HepG2 (cell line): ENCODE data around the gene PARD3. TPM values are rescaled to one million over a fixed set of nuclear protein-coding genes. Genes with fewer than 3 reads are reported as not detected.

Experiments
- ATAC-seq: fragments of 200-7000 bp; cut with Tn5 transposase; 3 replicates; pipeline ENCODE4 v1.9.1; 2020; ENCODE audit warnings: mild to moderate bottlenecking, moderate library complexity
- BruUV-seq: library from RNA; stranded (reverse); fragments of 400-500 nt; replicated peaks from 2 replicates; lab custom pipeline; 2021; lab: Mats Ljungman, UMichigan
- CTCF ChIA-PET: fragments of 300-600 bp; formaldehyde crosslinking; extraction: SDS; loops from one replicate; lab custom pipeline; 2021; ENCODE audit warnings: low total read pairs, inconsistent platforms, low intra/inter-chr PET ratio; lab: Yijun Ruan, JAX
- POLR2A ChIA-PET: fragments of 350-600 bp; sonication (Branson Sonifier 250); formaldehyde crosslinking; loops from one replicate; lab custom pipeline; 2020; ENCODE audit warnings: antibody characterized with exemption, inconsistent platforms; lab: Yijun Ruan, JAX
- DNase-seq: peaks from one replicate; pipeline ENCODE4 v3.0.0-alpha.2; 2015; ENCODE audit warnings: low spot score
- FAIRE-seq: peaks from 3 replicates; lab custom pipeline; 2011; peaks lifted over from hg19 to GRCh38; lab: Jason Lieb, UNC
- H2AFZ ChIP-seq: one replicate; pipeline ENCODE4 v1.6.1; 2011; ENCODE audit warnings: low read length, inconsistent platforms
- H3K27ac ChIP-seq: fragments of 300-600 bp; 3 replicates; pipeline ENCODE4 v1.8.0; 2011; ENCODE audit warnings: mixed run types, mild to moderate bottlenecking, mixed read lengths, low read length, inconsistent platforms; ENCODE audit not compliant: insufficient read depth; ENCODE audit errors: extremely low read length
- H3K27me3 ChIP-seq, 2 experiments: fragments of 200-600 bp in 1 of 2; 2 replicates in 1 of 2; 3 replicates in 1 of 2; pipeline versions ENCODE4 v1.6.0 to v1.8.0; 2011; ENCODE audit warnings: low read length in 2 of 2, mild to moderate bottlenecking in 2 of 2, moderate library complexity in 2 of 2, inconsistent platforms in 1 of 2; ENCODE audit not compliant: insufficient read depth in 2 of 2, control insufficient read depth in 1 of 2
- H3K36me3 ChIP-seq, 2 experiments: fragments of 200-600 bp in 1 of 2; replicated peaks in 1 of 2; 2 replicates in 1 of 2; 3 replicates in 1 of 2; pipeline versions ENCODE4 v1.5.1 to v1.8.0; 2011; ENCODE audit warnings: low read length in 2 of 2, inconsistent platforms in 1 of 2; ENCODE audit not compliant: insufficient read depth in 2 of 2, control insufficient read depth in 1 of 2
- H3K4me1 ChIP-seq: 2 replicates; pipeline ENCODE4 v1.5.1; 2012; ENCODE audit warnings: low read length, inconsistent platforms; ENCODE audit not compliant: insufficient read depth
- H3K4me2 ChIP-seq: 2 replicates; pipeline ENCODE4 v1.6.0; 2011; ENCODE audit warnings: low read depth, low read length, inconsistent platforms
- H3K4me3 ChIP-seq, 3 experiments: fragments of 200-600 bp in 1 of 3; sonication (generic), shearing (Covaris generic) in 1 of 3; replicated peaks in 1 of 3; 2 replicates each; pipeline ENCODE4 v1.5.1; 2011 to 2016; ENCODE audit warnings: low read length in 3 of 3, inconsistent platforms in 2 of 3, low read depth in 2 of 3, mild to moderate bottlenecking in 2 of 3, control low read depth in 1 of 3, mixed read lengths in 1 of 3; ENCODE audit not compliant: insufficient read depth in 1 of 3
- H3K79me2 ChIP-seq: one replicate; pipeline ENCODE4 v1.6.1; 2011; ENCODE audit warnings: low read length, inconsistent platforms; ENCODE audit not compliant: insufficient read depth
- H3K9ac ChIP-seq: 2 replicates; pipeline ENCODE4 v1.6.0; 2011; ENCODE audit warnings: mild to moderate bottlenecking, low read depth, low read length, inconsistent platforms; ENCODE audit not compliant: insufficient read depth
- H3K9me3 ChIP-seq: 2 replicates; pipeline ENCODE4 v1.5.1; 2012; ENCODE audit warnings: mild to moderate bottlenecking, low read length
- H4K20me1 ChIP-seq: 2 replicates; pipeline ENCODE4 v1.6.0; 2011; ENCODE audit warnings: inconsistent platforms, mild to moderate bottlenecking, low read length, moderate library complexity; ENCODE audit not compliant: insufficient read depth
- BRD4 ChIP-seq: sonication (generic); formaldehyde crosslinking; IDR thresholded peaks from 2 replicates; pipeline ENCODE4 v1.4.0; 2020; ENCODE audit warnings: missing genetic modification reagents
- CEBPB ChIP-seq: IDR thresholded peaks from 2 replicates; pipeline ENCODE4 v1.6.1; 2011; ENCODE audit warnings: low read depth, low read length, improper control_type of control experiment, borderline replicate concordance
- EHMT2 ChIP-seq: fragments of 200-600 bp; sonication (generic); IDR thresholded peaks from 2 replicates; pipeline ENCODE4 v1.7.0; 2017; ENCODE audit warnings: antibody characterized with exemption, low read depth, low read length, borderline replicate concordance
- HOMEZ ChIP-seq: IDR thresholded peaks from 2 replicates; pipeline ENCODE4 v1.6.1; 2016; ENCODE audit warnings: low read depth
- NONO ChIP-seq, 2 experiments: fragments of 450-650 bp in 1 of 2; sonication (generic) in 1 of 2; formaldehyde crosslinking in 1 of 2; IDR thresholded peaks in 1 of 2; conservative IDR thresholded peaks in 1 of 2; 2 replicates each; pipeline versions ENCODE4 v1.6.1 to v1.8.0; 2017 to 2022; ENCODE audit warnings: mild to moderate bottlenecking in 1 of 2, missing genetic modification reagents in 1 of 2, moderate library complexity in 1 of 2
- PRDM4 ChIP-seq: sonication (generic); formaldehyde crosslinking; IDR thresholded peaks from 2 replicates; pipeline ENCODE4 v1.9.0; 2021; ENCODE audit warnings: missing genetic modification reagents, borderline replicate concordance
- RFX1 ChIP-seq: fragments of 450-650 bp; IDR thresholded peaks from 2 replicates; pipeline ENCODE4 v1.6.1; 2017
- SATB2 ChIP-seq: sonication (generic); formaldehyde crosslinking; IDR thresholded peaks from 2 replicates; pipeline ENCODE4 v1.5.0; 2020; ENCODE audit warnings: missing genetic modification reagents
- SMYD3 ChIP-seq: sonication (generic); formaldehyde crosslinking; IDR thresholded peaks from 2 replicates; pipeline ENCODE4 v1.8.1; 2023; ENCODE audit warnings: mild to moderate bottlenecking, missing genetic modification reagents
- TBP ChIP-seq: sonication (generic); formaldehyde crosslinking; IDR thresholded peaks from 2 replicates; pipeline ENCODE4 v1.5.0; 2020; ENCODE audit warnings: missing genetic modification reagents
- ZFP90 ChIP-seq: sonication (generic); formaldehyde crosslinking; IDR thresholded peaks from 2 replicates; pipeline ENCODE4 v1.8.0; 2022; ENCODE audit warnings: missing genetic modification reagents, mild to moderate bottlenecking, inconsistent platforms, borderline replicate concordance
- ZNF12 ChIP-seq: sonication (generic); formaldehyde crosslinking; IDR thresholded peaks from 2 replicates; pipeline ENCODE4 v1.5.0; 2020; ENCODE audit warnings: missing genetic modification reagents
- ZNF292 ChIP-seq: sonication (generic); formaldehyde crosslinking; IDR thresholded peaks from 2 replicates; pipeline ENCODE4 v1.8.1; 2022; ENCODE audit warnings: mild to moderate bottlenecking, low read depth, missing genetic modification reagents, borderline replicate concordance
- ZNF749 ChIP-seq: sonication (generic); formaldehyde crosslinking; IDR thresholded peaks from 2 replicates; pipeline ENCODE4 v1.8.0; 2022; ENCODE audit warnings: mild to moderate bottlenecking, missing genetic modification reagents, moderate library complexity, borderline replicate concordance
- WGBS: methylation state at CpG from one replicate; pipeline ENCODE4 v1.1.6; 2017; ENCODE audit warnings: low lambda C conversion rate; 5-methylcytosine and 5-hydroxymethylcytosine counted together
- in situ Hi-C: cut with HindIII; loops from 2 replicates; pipeline ENCODE4 v1.10.0; 2017; ENCODE audit warnings: low pct_unique_long_range_greater_than_20kb; ENCODE audit not compliant: extremely low pct_ligation_motif_present
- intact Hi-C: fragments of 100-400 bp; cut with micrococcal nuclease; formaldehyde crosslinking; loops from one replicate; pipeline ENCODE4 v1.10.0; 2022; ENCODE audit not compliant: unreplicated experiment
- polyA plus RNA-seq, 8 experiments: library from polyadenylated mRNA; depleted of rRNA in 3 of 8; stranded (reverse) in 7 of 8; unstranded in 1 of 8; fragments of >200 nt; fragmentation: Illumina TruSeq in 4 of 8; extraction: Trizol in 4 of 8; gene quantifications; 2 replicates each; pipeline versions ENCODE4 v1.2.1 to v1.2.3, GENCODE V29; 2011 to 2016; ENCODE audit warnings: low read depth in 4 of 8, missing spikeins in 1 of 8, mixed read lengths in 1 of 8; ENCODE audit not compliant: insufficient read depth in 1 of 8
- total RNA-seq, 5 experiments: library from RNA; depleted of rRNA; stranded (reverse); fragments of >200 nt; fragmentation: Illumina TruSeq; extraction: Trizol; gene quantifications; 2 replicates each; pipeline ENCODE4 v1.2.3, GENCODE V29; 2016; ENCODE audit warnings: low read depth in 1 of 5

PARD3 gene
- total and polyA plus RNA-seq, 2 of the 13 experiments (the other 11 are each of a cell fraction or from before 2014, with no cell fraction given), result 40.9 to 60.0 TPM

DNA sequence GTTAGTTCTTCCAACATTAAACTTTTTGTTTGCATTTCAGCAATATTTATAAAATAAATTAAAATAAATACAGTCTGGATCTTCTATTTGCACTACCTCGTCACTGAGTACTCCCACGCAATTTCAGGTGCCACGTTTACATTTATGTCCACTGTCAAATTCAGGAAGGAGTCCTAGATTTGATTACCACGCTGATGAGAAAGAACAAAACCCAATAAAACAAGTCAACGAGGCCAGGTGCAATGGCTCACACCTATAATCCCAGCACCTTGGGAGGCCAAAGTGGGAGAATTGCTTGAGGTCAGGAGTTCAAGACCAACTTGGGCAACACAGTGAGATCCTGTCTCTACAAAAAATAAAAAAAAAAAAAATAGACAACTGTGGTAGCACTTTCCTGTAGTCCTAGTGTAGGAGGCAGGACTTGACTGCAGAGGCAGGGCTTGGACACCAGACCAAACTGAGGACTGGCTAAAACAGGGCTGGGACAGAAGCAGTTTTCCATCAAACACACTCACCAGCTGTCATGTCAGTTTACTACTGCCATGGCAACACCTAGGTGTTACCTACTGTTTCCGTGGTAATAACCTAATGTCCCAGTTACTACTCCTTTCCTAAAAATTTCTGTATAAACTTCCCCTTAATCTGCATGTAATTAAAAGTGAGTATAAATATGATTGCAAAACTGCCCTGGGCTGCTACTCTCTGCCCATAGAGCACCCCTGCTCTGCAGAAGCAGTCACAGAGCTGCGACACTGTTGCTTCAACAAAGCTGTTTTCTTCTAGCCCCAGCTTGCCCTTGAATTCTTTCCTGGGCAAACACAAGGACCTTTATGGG, 341.7 kb downstream of the PARD3 start:
- no peaks in the 10 kb centered on the region for H4K20me1 ChIP-seq
- POLR2A ChIA-PET, result no interaction called here
- H3K4me2 ChIP-seq, result no peak overlapping the region
- TF ChIP-seq ZFP90 (CRISPR knock-in tag) (no peak), RFX1 (0 out of 2 replicates have a peak, but pooled peaks have one; percentile 7), ZNF749 (no peak), SMYD3 (CRISPR knock-in tag) (no peak)
- ATAC-seq (peak; percentile 38), FAIRE-seq (no peak), DNase-seq (no peak)
- no peak overlapping the region for H3K27ac ChIP-seq
- WGBS, result 98% methylated on average over 7 of the region's 7 CpGs
- in situ Hi-C loops, result no loop called here
- H3K9me3 ChIP-seq, result no peaks in the 10 kb centered on the region
- H3K4me3 ChIP-seq, result no peak overlapping the region
- no peaks in the 10 kb centered on the region for H3K27me3 ChIP-seq
- intact Hi-C loops, result no loop called here
- peaks cover 2 to 11% of the 10 kb centered on the region in 2 experiments; a peak in 2 of 5 replicates for H3K36me3 ChIP-seq
- H3K9ac ChIP-seq, result no peak overlapping the region
- H3K79me2 ChIP-seq, result no peaks in the 10 kb centered on the region
- BruUV-seq, result no TSS peak
- peaks cover 48% of the 10 kb centered on the region for H3K4me1 ChIP-seq
- H2AFZ ChIP-seq, result no peak overlapping the region
- CTCF ChIA-PET, result no interaction called here

DNA sequence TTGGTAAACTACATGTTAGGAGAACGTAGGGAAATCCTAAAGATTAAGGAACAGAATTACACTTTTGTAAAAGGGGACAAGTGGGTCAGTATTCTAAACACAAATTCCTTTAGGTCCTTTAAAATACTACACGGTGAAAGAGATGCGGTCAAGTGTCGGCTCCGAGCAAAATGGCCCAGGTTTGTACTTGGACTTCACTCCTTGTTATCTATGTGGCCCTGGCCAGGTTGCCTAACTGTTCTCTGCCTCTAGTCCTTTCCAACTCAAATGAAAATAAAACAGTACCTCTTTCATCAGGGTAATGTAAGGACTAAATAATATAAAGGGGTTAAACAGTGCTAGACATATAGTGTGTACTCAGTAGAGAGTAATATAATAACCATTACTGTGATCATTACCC, 344.8 kb downstream of the PARD3 start:
- ATAC-seq (peak; percentile 76), FAIRE-seq (no peak), DNase-seq (peak; percentile 47)
- WGBS, result 62% methylated on average over 5 of the region's 5 CpGs
- Histone ChIP-seq H2AFZ (no peak overlapping the region), H3K9me3 (no peaks in the 10 kb centered on the region), H4K20me1 (no peaks in the 10 kb centered on the region), H3K27me3 (no peaks in the 10 kb centered on the region; a peak in 1 of 5 replicates), H3K79me2 (no peaks in the 10 kb centered on the region), H3K9ac (no peak overlapping the region), H3K36me3 (peaks cover 5 to 17% of the 10 kb centered on the region in 2 experiments; a peak in 3 of 5 replicates), H3K4me2 (no peak overlapping the region), H3K27ac (no peak overlapping the region), H3K4me3 (no peak overlapping the region), H3K4me1 (peaks cover 32% of the 10 kb centered on the region)
- intact Hi-C loops (no loop called here), in situ Hi-C loops (no loop called here)
- BruUV-seq, result no TSS peak
- ChIA-PET POLR2A (no interaction called here), CTCF (no interaction called here)
- TF ChIP-seq HOMEZ (CRISPR knock-in tag) (peak; percentile 67; the same call in 1 of the 2 replicates), TBP (no peak), CEBPB (peak; percentile 46; the same call in 1 of the 2 replicates), NONO (IDR thresholded peaks at IDR 0.05) (no peak), NONO (CRISPR knock-in tag; conservative IDR thresholded peaks at IDR 0.05) (no peak), BRD4 (CRISPR knock-in tag) (no peak), ZNF12 (no peak), EHMT2 (peak; percentile 30; the same call in 1 of the 2 replicates), SATB2 (no peak), PRDM4 (CRISPR knock-in tag) (no peak), ZNF292 (CRISPR knock-in tag) (no peak)
